A549 (cell line): ENCODE data around the gene GSG1L.

Experiments used
- CTCF ChIP-seq: fragments of >200 bp; sonication (Bioruptor Twin); formaldehyde crosslinking; IDR thresholded peaks from 3 replicates; pipeline ENCODE4 v1.5.1; 2016
- JUN ChIP-seq, 2 experiments: fragments of >200 bp; sonication (Bioruptor Twin); formaldehyde crosslinking; IDR thresholded peaks; 2 replicates in 1 of 2; 3 replicates in 1 of 2; pipeline ENCODE4 v1.6.1; 2016 to 2017
- KDM1A ChIP-seq: fragments of 200-600 bp; sonication (generic); IDR thresholded peaks from 2 replicates; pipeline ENCODE4 v1.6.1; 2016; ENCODE audit warnings: low read depth, mild to moderate bottlenecking

DNA sequence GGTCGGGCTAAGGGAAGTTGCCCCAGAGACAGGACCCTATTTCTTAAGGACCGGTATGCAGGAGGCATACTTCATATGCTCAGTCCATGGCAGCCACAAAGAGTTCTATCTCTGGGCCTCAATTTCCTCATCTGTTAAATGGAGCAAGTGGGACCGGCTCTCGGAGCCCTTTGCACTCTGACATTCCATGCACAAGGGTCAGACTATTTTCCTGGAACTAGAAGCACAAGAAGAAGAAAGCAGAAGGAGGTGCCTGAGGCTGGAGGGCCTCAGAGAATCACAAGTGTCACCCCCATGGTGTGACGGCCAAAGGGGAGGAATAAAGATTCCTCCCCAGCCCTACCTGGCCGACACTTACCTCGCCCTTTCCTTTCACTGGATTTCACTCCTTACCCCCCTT, 115.8 kb downstream of the GSG1L start:
- TF ChIP-seq KDM1A: no peak
- TF ChIP-seq CTCF: no peak
- TF ChIP-seq JUN (IDR thresholded peaks at IDR 0.05): no peak
